HepG2 (cell line): ENCODE results near the gene NFATC4. TPM values are rescaled to one million over a fixed set of nuclear protein-coding genes. Genes with fewer than 3 reads are reported as not detected.

ENCODE experiments used
- GLMP ChIP-seq: sonication (generic); formaldehyde crosslinking; IDR thresholded peaks from 2 replicates; pipeline ENCODE4 v1.9.0; 2021; ENCODE audit warnings: missing genetic modification reagents, mild to moderate bottlenecking, borderline replicate concordance
- GMEB1 ChIP-seq: sonication (generic); formaldehyde crosslinking; IDR thresholded peaks from 2 replicates; pipeline ENCODE4 v1.5.1; 2020; ENCODE audit warnings: missing genetic modification reagents, mild to moderate bottlenecking, borderline replicate concordance
- HDAC6 ChIP-seq: fragments of 200-600 bp; sonication (generic); IDR thresholded peaks from 2 replicates; pipeline ENCODE4 v1.7.0; 2017; ENCODE audit warnings: mild to moderate bottlenecking, antibody characterized with exemption, low read length, low read depth
- HNRNPH1 ChIP-seq: fragments of 200-400 bp; formaldehyde crosslinking; optimal IDR thresholded peaks from 2 replicates; pipeline ENCODE3; 2017; ENCODE audit warnings: mild to moderate bottlenecking, low read depth, low read length
- KDM1A ChIP-seq: IDR thresholded peaks from 2 replicates; pipeline ENCODE4 v1.6.1; 2016; ENCODE audit warnings: missing compliant biosample characterization
- MYPOP ChIP-seq: sonication (generic); formaldehyde crosslinking; IDR thresholded peaks from 2 replicates; pipeline ENCODE4 v1.8.1; 2023; ENCODE audit warnings: mild to moderate bottlenecking, moderate library complexity, missing genetic modification reagents
- PAWR ChIP-seq: sonication (generic); formaldehyde crosslinking; IDR thresholded peaks from 2 replicates; pipeline ENCODE4 v1.4.0; 2020; ENCODE audit warnings: missing genetic modification reagents, mild to moderate bottlenecking, borderline replicate concordance
- PLSCR1 ChIP-seq: sonication (generic); formaldehyde crosslinking; IDR thresholded peaks from 2 replicates; pipeline ENCODE4 v1.5.0; 2020; ENCODE audit warnings: missing genetic modification reagents, mild to moderate bottlenecking, borderline replicate concordance
- TARDBP ChIP-seq: sonication (generic); formaldehyde crosslinking; IDR thresholded peaks from 2 replicates; pipeline ENCODE4 v1.8.0; 2022; ENCODE audit warnings: mild to moderate bottlenecking, missing genetic modification reagents
- THYN1 ChIP-seq: sonication (generic); formaldehyde crosslinking; IDR thresholded peaks from 2 replicates; pipeline ENCODE4 v1.8.1; 2023; ENCODE audit warnings: low read depth, mild to moderate bottlenecking, moderate library complexity, missing genetic modification reagents, borderline replicate concordance
- ZBTB38 ChIP-seq: sonication (generic); formaldehyde crosslinking; IDR thresholded peaks from 2 replicates; pipeline ENCODE4 v1.5.1; 2020; ENCODE audit warnings: mild to moderate bottlenecking, missing genetic modification reagents
- ZFP36 ChIP-seq: fragments of 150-350 bp; IDR thresholded peaks from 2 replicates; pipeline ENCODE4 v1.6.1; 2018; ENCODE audit warnings: borderline replicate concordance, low read length, low read depth; ENCODE audit not compliant: partially characterized antibody
- ZNF550 ChIP-seq: sonication (generic); formaldehyde crosslinking; IDR thresholded peaks from 2 replicates; pipeline ENCODE4 v1.4.0; 2020; ENCODE audit warnings: mild to moderate bottlenecking, missing genetic modification reagents, borderline replicate concordance
- ZNF614 ChIP-seq: IDR thresholded peaks from 2 replicates; pipeline ENCODE4 v1.6.1; 2018; ENCODE audit warnings: missing biosample characterization, missing genetic modification reagents, inconsistent platforms, borderline replicate concordance
- ZNF704 ChIP-seq: sonication (generic); formaldehyde crosslinking; IDR thresholded peaks from 2 replicates; pipeline ENCODE4 v1.8.1; 2023; ENCODE audit warnings: mild to moderate bottlenecking, inconsistent platforms, moderate library complexity, missing genetic modification reagents, borderline replicate concordance
- ZSCAN5A ChIP-seq: sonication (generic); formaldehyde crosslinking; IDR thresholded peaks from 2 replicates; pipeline ENCODE4 v1.8.0; 2022; ENCODE audit warnings: mild to moderate bottlenecking, missing genetic modification reagents, borderline replicate concordance
- ZXDC ChIP-seq: sonication (generic); formaldehyde crosslinking; IDR thresholded peaks from 2 replicates; pipeline ENCODE4 v1.5.0; 2020; ENCODE audit warnings: mild to moderate bottlenecking, missing genetic modification reagents
- polyA plus RNA-seq, 8 experiments: library from polyadenylated mRNA; depleted of rRNA in 3 of 8; stranded (reverse) in 7 of 8; unstranded in 1 of 8; fragments of >200 nt; fragmentation: Illumina TruSeq in 4 of 8; extraction: Trizol in 4 of 8; gene quantifications; 2 replicates each; pipeline versions ENCODE4 v1.2.1 to v1.2.3, GENCODE V29; 2011 to 2016; ENCODE audit warnings: low read depth in 4 of 8, missing spikeins in 1 of 8, mixed read lengths in 1 of 8; ENCODE audit not compliant: insufficient read depth in 1 of 8
- total RNA-seq, 5 experiments: library from RNA; depleted of rRNA; stranded (reverse); fragments of >200 nt; fragmentation: Illumina TruSeq; extraction: Trizol; gene quantifications; 2 replicates each; pipeline ENCODE4 v1.2.3, GENCODE V29; 2016; ENCODE audit warnings: low read depth in 1 of 5

Gene NFATC4
- total and polyA plus RNA-seq, 2 of the 13 experiments (the other 11 are each of a cell fraction or from before 2014, with no cell fraction given) = 0.04 to 0.15 TPM

GRCh38 chr14:24332268-24332993 is 35.6 kb upstream of the NFATC4 start (continued):
- TF ChIP-seq KDM1A (CRISPR knock-in tag) (peak; percentile 75), THYN1 (no peak), PLSCR1 (CRISPR knock-in tag) (no peak; the same call in 1 of the 2 replicates), HDAC6 (no peak), HNRNPH1 (no peak), ZNF704 (peak; percentile 98), GLMP (no peak), ZBTB38 (CRISPR knock-in tag) (peak; percentile 97), GMEB1 (CRISPR knock-in tag) (peak; percentile 71; the same call in 1 of the 2 replicates), ZNF550 (peak; percentile 66; the same call in 1 of the 2 replicates), TARDBP (CRISPR knock-in tag) (0 out of 2 replicates have a peak, but pooled peaks have one; percentile 9), ZXDC (CRISPR knock-in tag) (peak; percentile 94; the same call in 1 of the 2 replicates), ZFP36 (no peak), ZSCAN5A (CRISPR knock-in tag) (no peak), MYPOP (CRISPR knock-in tag) (peak; percentile 98), ZNF614 (peak; percentile 52; the same call in 1 of the 2 replicates), PAWR (CRISPR knock-in tag) (peak; percentile 96)
